Measurements from ENCODE around the gene DCAF8.
A peak's percentile ranks its signal among the peaks of the same experiment; 100 is the strongest.

DCAF8 gene

GRCh38 chr1:160221089-160221488, 41.3 kb downstream of the DCAF8 start:
- no peaks in the 10 kb centered on the region for H3K79me2 ChIP-seq (ENCODE audit: insufficient read depth, low read length)
- no peak overlapping the region for H3K9ac ChIP-seq (ENCODE audit: low read depth, low read length, poor library complexity, severe bottlenecking)
- peaks cover 100% of the 10 kb centered on the region; the same call in 1 of the 2 replicates for H3K36me3 ChIP-seq (ENCODE audit: insufficient read depth, low read length)
- TF ChIP-seq EZH2phosphoT487 (IDR thresholded peaks at IDR 0.05; ENCODE audit: borderline replicate concordance) (no peak), CTCF (conservative IDR thresholded peaks at IDR 0.05; ENCODE audit: low read length) (no peak)
- no peaks in the 10 kb centered on the region for H3K27me3 ChIP-seq (ENCODE audit: insufficient read depth, low read length, poor library complexity, severe bottlenecking)
- H3K4me1 ChIP-seq (ENCODE audit: insufficient read depth, low read length, poor library complexity, severe bottlenecking): no peaks in the 10 kb centered on the region
- no peaks in the 10 kb centered on the region for H4K20me1 ChIP-seq (ENCODE audit: insufficient read depth, low read length, poor library complexity, severe bottlenecking)
- H2AFZ ChIP-seq (ENCODE audit: low read length): no peak overlapping the region
- H3K9me2 ChIP-seq (replicated peaks; ENCODE audit: low read depth, low read length): no peaks in the 10 kb centered on the region
- H3K4me3 ChIP-seq (ENCODE audit: low read length, poor library complexity, severe bottlenecking): no peak overlapping the region
- H3K9me3 ChIP-seq (ENCODE audit: insufficient read depth, low read depth, low read length): no peaks in the 10 kb centered on the region
- H3K4me2 ChIP-seq (ENCODE audit: low read depth, low read length, poor library complexity, severe bottlenecking): no peak overlapping the region
- H3F3A ChIP-seq (ENCODE audit: low read depth): no peaks in the 10 kb centered on the region

GRCh38 chr1:160220301-160220700, 42.0 kb downstream of the DCAF8 start:
- H3K36me3 ChIP-seq (ENCODE audit: insufficient read depth, low read length): peaks cover 99% of the 10 kb centered on the region; the same call in 1 of the 2 replicates
- TF ChIP-seq CTCF (conservative IDR thresholded peaks at IDR 0.05; ENCODE audit: low read length) (no peak), EZH2phosphoT487 (IDR thresholded peaks at IDR 0.05; ENCODE audit: borderline replicate concordance) (no peak)
- H3K9me2 ChIP-seq (replicated peaks; ENCODE audit: low read depth, low read length): no peaks in the 10 kb centered on the region
- no peaks in the 10 kb centered on the region for H3K79me2 ChIP-seq (ENCODE audit: insufficient read depth, low read length)
- no peak overlapping the region for H2AFZ ChIP-seq (ENCODE audit: low read length)
- H3F3A ChIP-seq (ENCODE audit: low read depth): no peaks in the 10 kb centered on the region
- H3K4me2 ChIP-seq (ENCODE audit: low read depth, low read length, poor library complexity, severe bottlenecking): no peak overlapping the region
- no peak overlapping the region for H3K4me3 ChIP-seq (ENCODE audit: low read length, poor library complexity, severe bottlenecking)
- no peaks in the 10 kb centered on the region for H3K27me3 ChIP-seq (ENCODE audit: insufficient read depth, low read length, poor library complexity, severe bottlenecking)
- H3K4me1 ChIP-seq (ENCODE audit: insufficient read depth, low read length, poor library complexity, severe bottlenecking): no peaks in the 10 kb centered on the region
- H3K9me3 ChIP-seq (ENCODE audit: insufficient read depth, low read depth, low read length): no peaks in the 10 kb centered on the region
- no peaks in the 10 kb centered on the region for H4K20me1 ChIP-seq (ENCODE audit: insufficient read depth, low read length, poor library complexity, severe bottlenecking)
- no peak overlapping the region for H3K9ac ChIP-seq (ENCODE audit: low read depth, low read length, poor library complexity, severe bottlenecking)

- Histone ChIP-seq H3K79me2 (ENCODE audit: insufficient read depth, low read length) (no peaks in the 10 kb centered on the region), H3K4me2 (ENCODE audit: low read depth, low read length, poor library complexity, severe bottlenecking) (no peak overlapping the region), H3K4me1 (ENCODE audit: insufficient read depth, low read length, poor library complexity, severe bottlenecking) (no peaks in the 10 kb centered on the region), H3K9me3 (ENCODE audit: insufficient read depth, low read depth, low read length) (no peaks in the 10 kb centered on the region), H3K36me3 (ENCODE audit: insufficient read depth, low read length) (peaks cover 98% of the 10 kb centered on the region; the same call in 1 of the 2 replicates), H3K9ac (ENCODE audit: low read depth, low read length, poor library complexity, severe bottlenecking) (no peak overlapping the region), H3F3A (ENCODE audit: low read depth) (no peaks in the 10 kb centered on the region), H3K27me3 (ENCODE audit: insufficient read depth, low read length, poor library complexity, severe bottlenecking) (no peaks in the 10 kb centered on the region), H4K20me1 (ENCODE audit: insufficient read depth, low read length, poor library complexity, severe bottlenecking) (no peaks in the 10 kb centered on the region), H2AFZ (ENCODE audit: low read length) (no peak overlapping the region), H3K4me3 (ENCODE audit: low read length, poor library complexity, severe bottlenecking) (no peak overlapping the region), H3K9me2 (replicated peaks; ENCODE audit: low read depth, low read length) (no peaks in the 10 kb centered on the region)
- TF ChIP-seq EZH2phosphoT487 (IDR thresholded peaks at IDR 0.05; ENCODE audit: borderline replicate concordance): no peak
- peak; percentile 45 for TF ChIP-seq CTCF (conservative IDR thresholded peaks at IDR 0.05; ENCODE audit: low read length)
These were observed 43.1 kb downstream of the DCAF8 start for GRCh38 chr1:160219062-160219929.

Measured in Loucy (cell line).